Keratinocyte (primary cell): ENCODE results near the gene ZNF423.

Source experiments
- EZH2 ChIP-seq: IDR thresholded peaks from one replicate; pipeline ENCODE4 v1.6.1; 2012; ENCODE audit warnings: inconsistent platforms, mild to moderate bottlenecking, low read length, moderate library complexity
- TF ChIP-seq, protein P1 (sequence below), 3 experiments: IDR thresholded peaks in 1 of 3; conservative IDR thresholded peaks in 1 of 3; optimal IDR thresholded peaks in 1 of 3; 2 replicates in 2 of 3; 3 replicates in 1 of 3; pipeline versions ENCODE3 to v1.5.1; 2011; ENCODE audit warnings: low read length in 3 of 3, mild to moderate bottlenecking in 3 of 3, moderate library complexity in 2 of 3, control low read depth in 1 of 3, inconsistent platforms in 1 of 3; ENCODE audit not compliant: insufficient read depth in 2 of 3; ENCODE audit errors: extremely low read depth in 1 of 3

DNA sequence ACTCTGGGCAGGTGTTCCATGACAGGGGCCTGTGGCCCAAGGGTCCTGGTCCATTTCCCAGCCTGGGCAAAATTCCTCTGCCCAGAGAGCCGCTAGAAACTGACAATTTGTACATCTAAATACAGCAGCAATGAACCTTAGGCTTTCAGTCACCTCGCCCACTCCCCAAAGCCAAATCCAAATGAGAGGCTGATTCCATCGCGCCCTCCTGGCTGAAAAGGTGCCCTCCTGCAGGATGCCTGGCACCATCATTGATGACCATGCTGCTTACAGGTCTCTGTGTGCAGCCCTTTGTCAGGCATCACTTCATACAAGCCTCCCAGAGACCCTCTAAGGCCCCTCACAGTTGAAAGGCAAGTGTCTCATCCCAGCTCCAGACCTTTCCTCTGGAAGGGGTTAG, 367.6 kb downstream of the ZNF423 start:
- TF ChIP-seq, protein P1, sequence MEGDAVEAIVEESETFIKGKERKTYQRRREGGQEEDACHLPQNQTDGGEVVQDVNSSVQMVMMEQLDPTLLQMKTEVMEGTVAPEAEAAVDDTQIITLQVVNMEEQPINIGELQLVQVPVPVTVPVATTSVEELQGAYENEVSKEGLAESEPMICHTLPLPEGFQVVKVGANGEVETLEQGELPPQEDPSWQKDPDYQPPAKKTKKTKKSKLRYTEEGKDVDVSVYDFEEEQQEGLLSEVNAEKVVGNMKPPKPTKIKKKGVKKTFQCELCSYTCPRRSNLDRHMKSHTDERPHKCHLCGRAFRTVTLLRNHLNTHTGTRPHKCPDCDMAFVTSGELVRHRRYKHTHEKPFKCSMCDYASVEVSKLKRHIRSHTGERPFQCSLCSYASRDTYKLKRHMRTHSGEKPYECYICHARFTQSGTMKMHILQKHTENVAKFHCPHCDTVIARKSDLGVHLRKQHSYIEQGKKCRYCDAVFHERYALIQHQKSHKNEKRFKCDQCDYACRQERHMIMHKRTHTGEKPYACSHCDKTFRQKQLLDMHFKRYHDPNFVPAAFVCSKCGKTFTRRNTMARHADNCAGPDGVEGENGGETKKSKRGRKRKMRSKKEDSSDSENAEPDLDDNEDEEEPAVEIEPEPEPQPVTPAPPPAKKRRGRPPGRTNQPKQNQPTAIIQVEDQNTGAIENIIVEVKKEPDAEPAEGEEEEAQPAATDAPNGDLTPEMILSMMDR (optimal IDR thresholded peaks at IDR 0.05 in 1 of 3, IDR thresholded peaks at IDR 0.05 in 1 of 3, conservative IDR thresholded peaks at IDR 0.05 in 1 of 3; ENCODE audit: extremely low read depth in 1 of 3, insufficient read depth in 2 of 3, low read length in 3 of 3): no peak
- TF ChIP-seq EZH2: no peak
